GM18909 (cell line): ENCODE data around the gene NASP.

Experiments used
- ATAC-seq: cut with Tn5 transposase; IDR thresholded peaks from one replicate; pipeline ENCODE4 v1.9.1; 2021; ENCODE audit warnings: mild to moderate bottlenecking; ENCODE audit not compliant: unreplicated experiment, poor library complexity

Gene NASP

GRCh38 chr1:45615885-45616284, 32.0 kb downstream of the NASP start:
- ATAC-seq = no peak

GRCh38 chr1:45617618-45618017, 33.8 kb downstream of the NASP start:
- no peak for ATAC-seq

GRCh38 chr1:45619149-45619921, 35.5 kb downstream of the NASP start:
- no peak for ATAC-seq

GRCh38 chr1:45620588-45621500, 37.0 kb downstream of the NASP start:
- ATAC-seq = no peak

GRCh38 chr1:45621501-45621836, 37.6 kb downstream of the NASP start:
- no peak for ATAC-seq

GRCh38 chr1:45621895-45622523, 38.2 kb downstream of the NASP start:
- no peak for ATAC-seq

- ATAC-seq = no peak
Measured at GRCh38 chr1:45622524-45623394, 38.9 kb downstream of the NASP start.

- ATAC-seq = no peak
Measured at GRCh38 chr1:45623972-45624371, 40.1 kb downstream of the NASP start, which contains the start of gene CCDC17. Gene CCDC17 (minus strand): TSS chr1:45624054. CDS start chr1:45623909, 145 bp downstream.

GRCh38 chr1:45629035-45629434, 45.2 kb downstream of the NASP start:
- ATAC-seq = no peak

- no peak for ATAC-seq
Measured at GRCh38 chr1:45630429-45630828, 46.6 kb downstream of the NASP start.

GRCh38 chr1:45635211-45635610, 51.4 kb downstream of the NASP start:
- no peak for ATAC-seq

- ATAC-seq = no peak
Measured at GRCh38 chr1:45640293-45640692, 56.5 kb downstream of the NASP start.

GRCh38 chr1:45643321-45643720, 59.5 kb downstream of the NASP start:
- no peak for ATAC-seq

- ATAC-seq = no peak
Measured at GRCh38 chr1:45643978-45644377, 60.1 kb downstream of the NASP start.

- ATAC-seq = no peak
Measured at GRCh38 chr1:45644661-45645060, 60.8 kb downstream of the NASP start.

- no peak for ATAC-seq
Measured at GRCh38 chr1:45647248-45648021, 63.6 kb downstream of the NASP start.

GRCh38 chr1:45654540-45655280, 70.9 kb downstream of the NASP start:
- no peak for ATAC-seq

GRCh38 chr1:45656573-45657226, 72.9 kb downstream of the NASP start:
- no peak for ATAC-seq
